Lung (tissue), 12 donors: ENCODE measurements around the gene DBF4B. TPM values are rescaled to one million over a fixed set of nuclear protein-coding genes. Genes with fewer than 3 reads are reported as not detected.
"Not testable (repeated sequence)": the region's sequence is repeated elsewhere in the genome, so short reads cannot be mapped to it uniquely, and the experiment has no call there.

ENCODE experiments used
- ATAC-seq: fragments of 200-7000 bp; cut with Tn5 transposase; one replicate; pipeline ENCODE4 v1.9.1; 2020; ENCODE audit warnings: moderate number of reproducible peaks; ENCODE audit not compliant: insufficient read depth, low FRiP score
- DNase-seq, 3 donors: peaks; one replicate each; pipeline ENCODE4 v3.0.0-alpha.2; 2013 to 2017
- H3K27ac ChIP-seq, 2 donors: one replicate each; pipeline ENCODE4 v1.5.1; 2013; ENCODE audit warnings: mild to moderate bottlenecking in 2 of 2, moderate library complexity in 2 of 2, control low read depth in 1 of 2, inconsistent platforms in 1 of 2, low read depth in 1 of 2, low read length in 1 of 2
- H3K27me3 ChIP-seq, 3 donors: one replicate each; pipeline ENCODE4 v1.5.1; 2013; ENCODE audit warnings: low read length in 2 of 3; ENCODE audit not compliant: control insufficient read depth in 3 of 3, insufficient read depth in 3 of 3
- H3K36me3 ChIP-seq, 4 donors: one replicate each; pipeline ENCODE4 v1.5.1; 2013; ENCODE audit warnings: low read length in 4 of 4, mild to moderate bottlenecking in 1 of 4, moderate library complexity in 1 of 4; ENCODE audit not compliant: control insufficient read depth in 4 of 4, insufficient read depth in 4 of 4
- H3K4me1 ChIP-seq, 5 donors: one replicate each; pipeline ENCODE4 v1.5.1; 2013; ENCODE audit warnings: low read length in 5 of 5, mild to moderate bottlenecking in 2 of 5, moderate library complexity in 1 of 5; ENCODE audit not compliant: control insufficient read depth in 5 of 5, insufficient read depth in 5 of 5
- H3K4me3 ChIP-seq: one replicate; pipeline ENCODE4 v1.5.1; 2013; ENCODE audit warnings: mild to moderate bottlenecking, control low read depth, moderate library complexity
- H3K9ac ChIP-seq, 2 donors: one replicate each; pipeline ENCODE4 v1.5.1; 2013; ENCODE audit warnings: low read length in 2 of 2, control low read depth in 1 of 2; ENCODE audit not compliant: insufficient read depth in 1 of 2
- H3K9me3 ChIP-seq, 4 donors: one replicate each; pipeline ENCODE4 v1.5.1; 2013; ENCODE audit warnings: low read length in 3 of 4, mild to moderate bottlenecking in 1 of 4, moderate library complexity in 1 of 4; ENCODE audit not compliant: control insufficient read depth in 4 of 4, insufficient read depth in 3 of 4
- WGBS, 2 donors: extraction: QIAGEN DNeasy Blood & Tissue Kit; methylation state at CpG; one replicate each; pipeline ENCODE4 v1.1.7; 2013; 5-methylcytosine and 5-hydroxymethylcytosine counted together
- polyA plus RNA-seq, 2 donors: library from polyadenylated mRNA; stranded (reverse); fragments of 200-250 nt; gene quantifications; one replicate each; pipeline ENCODE4 v1.2.1, GENCODE V29; 2013
- total RNA-seq, 2 donors: library from RNA; depleted of rRNA in 1 of 2; stranded (reverse); fragments of >200 nt in 1 of 2; gene quantifications; one replicate each; pipeline ENCODE4 v1.2.1, GENCODE V29; 2014 to 2021
- TF ChIP-seq, protein P1 (sequence below): IDR thresholded peaks from 2 replicates; pipeline ENCODE4 v1.5.1; 2012; ENCODE audit warnings: mild to moderate bottlenecking; ENCODE audit errors: control extremely low read depth, extremely low read depth
- donor health status: control.
- donor health status: control.
- donor health status: Bipolar disorder and iron deficiency.
- donor health status: healthy.
- donor health status: DM: yes; HTN: yes; CAD: no.

The DBF4B gene
- total and polyA plus RNA-seq, 4 donors: 2.7 to 8.6 (median 3.1) TPM

DNA sequence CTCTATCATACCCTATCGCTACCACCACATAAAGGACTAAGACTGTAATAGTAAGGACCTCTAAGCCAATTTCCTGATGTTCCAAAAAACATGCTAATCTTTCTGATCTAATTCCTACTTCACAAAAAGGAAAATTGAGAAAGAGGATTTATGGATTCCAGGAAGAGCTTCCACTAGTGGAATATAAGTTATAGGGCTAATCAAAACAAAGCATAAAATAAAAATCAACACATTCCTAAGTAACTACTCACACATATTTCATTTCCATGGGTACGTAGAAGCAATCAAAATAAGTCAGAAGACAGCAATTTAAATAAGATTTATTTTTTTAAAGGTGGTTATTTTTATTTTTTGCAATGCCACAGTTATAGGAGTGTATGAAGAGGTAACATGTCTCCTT, 31.3 kb upstream of the DBF4B start:
- 74 to 79% methylated on average over 2 of the region's 2 CpGs for WGBS, 2 donors
- no peaks in the 10 kb centered on the region for H3K4me1 ChIP-seq
- no peak overlapping the region for H3K27ac ChIP-seq
- DNase-seq (no peak), ATAC-seq (no peak)
- H3K27me3 ChIP-seq: no peaks in the 10 kb centered on the region
- TF ChIP-seq, protein P1, sequence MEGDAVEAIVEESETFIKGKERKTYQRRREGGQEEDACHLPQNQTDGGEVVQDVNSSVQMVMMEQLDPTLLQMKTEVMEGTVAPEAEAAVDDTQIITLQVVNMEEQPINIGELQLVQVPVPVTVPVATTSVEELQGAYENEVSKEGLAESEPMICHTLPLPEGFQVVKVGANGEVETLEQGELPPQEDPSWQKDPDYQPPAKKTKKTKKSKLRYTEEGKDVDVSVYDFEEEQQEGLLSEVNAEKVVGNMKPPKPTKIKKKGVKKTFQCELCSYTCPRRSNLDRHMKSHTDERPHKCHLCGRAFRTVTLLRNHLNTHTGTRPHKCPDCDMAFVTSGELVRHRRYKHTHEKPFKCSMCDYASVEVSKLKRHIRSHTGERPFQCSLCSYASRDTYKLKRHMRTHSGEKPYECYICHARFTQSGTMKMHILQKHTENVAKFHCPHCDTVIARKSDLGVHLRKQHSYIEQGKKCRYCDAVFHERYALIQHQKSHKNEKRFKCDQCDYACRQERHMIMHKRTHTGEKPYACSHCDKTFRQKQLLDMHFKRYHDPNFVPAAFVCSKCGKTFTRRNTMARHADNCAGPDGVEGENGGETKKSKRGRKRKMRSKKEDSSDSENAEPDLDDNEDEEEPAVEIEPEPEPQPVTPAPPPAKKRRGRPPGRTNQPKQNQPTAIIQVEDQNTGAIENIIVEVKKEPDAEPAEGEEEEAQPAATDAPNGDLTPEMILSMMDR: no peak
- no peak overlapping the region for H3K9ac ChIP-seq
- no peak overlapping the region for H3K4me3 ChIP-seq
- H3K9me3 ChIP-seq: no peaks in the 10 kb centered on the region
- peaks cover 5 to 21% (median 14%) of the 10 kb centered on the region in 4 donors for H3K36me3 ChIP-seq

DNA sequence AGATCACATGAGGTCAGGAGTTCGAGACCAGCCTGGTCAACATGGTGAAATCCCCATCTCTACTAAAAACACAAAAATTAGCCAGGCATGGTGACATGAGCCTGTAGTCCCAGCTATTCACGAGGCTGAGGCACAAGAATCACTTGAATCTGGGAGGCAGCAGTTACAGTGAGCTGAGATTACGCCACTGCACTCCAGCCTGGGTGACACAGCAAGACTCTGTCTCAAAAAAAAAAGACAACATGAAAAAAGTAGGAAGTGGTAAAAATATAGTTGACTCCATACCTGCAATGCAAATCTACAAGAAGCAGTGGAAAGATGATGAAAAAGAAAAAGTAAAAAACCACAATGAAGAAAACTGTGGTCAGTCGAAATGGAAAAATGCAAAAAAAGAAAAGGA, 25.2 kb upstream of the DBF4B start:
- not testable (repeated sequence) for H3K4me3 ChIP-seq, H3K9ac ChIP-seq, ATAC-seq, H3K4me1 ChIP-seq, DNase-seq, H3K9me3 ChIP-seq, H3K27me3 ChIP-seq, H3K27ac ChIP-seq
- 45 to 75% methylated on average over 4 of the region's 4 CpGs for WGBS, 2 donors
- H3K36me3 ChIP-seq: peaks cover 5 to 31% (median 17%) of the 10 kb centered on the region in 4 donors

DNA sequence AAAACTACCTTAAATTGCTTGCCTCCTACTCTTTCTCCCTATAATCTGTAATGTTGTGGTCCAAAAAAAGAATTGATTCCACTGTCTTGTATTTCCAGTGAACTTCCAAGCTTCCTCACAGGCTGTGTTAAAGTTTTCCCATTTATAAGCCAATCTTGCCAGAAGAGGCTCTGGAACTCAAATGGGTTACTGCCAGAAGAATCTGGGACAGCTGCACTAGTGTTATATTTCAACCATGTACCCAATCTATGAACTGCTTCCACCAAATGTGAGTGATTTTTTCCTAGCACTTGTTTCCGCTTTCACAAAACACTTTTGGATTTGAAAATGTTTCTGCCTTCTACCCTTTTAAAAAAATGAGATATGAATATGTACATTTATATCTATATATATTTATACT, 20.7 kb upstream of the DBF4B start:
- ATAC-seq (no peak), DNase-seq (no peak)
- WGBS, 2 donors: 92 to 97% methylated on average over 1 of the region's 1 CpG
- Histone ChIP-seq H3K36me3 (peaks cover 3 to 10% (median 6%) of the 10 kb centered on the region in 4 donors), H3K4me3 (no peak overlapping the region), H3K27ac (no peak overlapping the region), H3K9ac (no peak overlapping the region), H3K27me3 (no peaks in the 10 kb centered on the region), H3K9me3 (no peaks in the 10 kb centered on the region), H3K4me1 (peaks cover 0 to 14% (median 1%) of the 10 kb centered on the region in 5 donors)
- TF ChIP-seq, protein P1: no peak

DNA sequence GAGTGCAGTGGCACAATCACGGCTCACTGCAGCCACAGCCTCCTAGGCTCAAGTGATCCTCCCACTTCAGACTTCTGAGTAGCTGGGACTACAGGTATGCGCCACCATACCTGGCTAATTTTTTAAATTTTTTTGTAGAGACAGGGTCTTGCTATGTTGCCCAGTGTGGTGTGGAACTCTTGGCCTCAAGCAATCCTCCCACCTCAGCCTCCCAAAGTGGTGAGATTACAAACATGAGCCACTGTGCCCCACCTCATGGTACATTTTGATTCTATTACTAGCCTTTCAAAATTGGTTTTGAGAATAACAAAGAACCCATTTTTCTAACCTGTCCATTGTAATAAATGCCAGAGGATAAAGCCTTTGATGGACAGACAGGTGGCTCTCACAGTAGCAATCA, 20.3 kb upstream of the DBF4B start:
- Histone ChIP-seq H3K27ac (no peak overlapping the region), H3K9me3 (no peaks in the 10 kb centered on the region), H3K4me1 (peaks cover 0 to 14% (median 1%) of the 10 kb centered on the region in 5 donors), H3K4me3 (no peak overlapping the region), H3K36me3 (peaks cover 2 to 10% (median 4%) of the 10 kb centered on the region in 4 donors), H3K9ac (no peak overlapping the region), H3K27me3 (no peaks in the 10 kb centered on the region)
- DNase-seq (no peak), ATAC-seq (no peak)
- 88 to 100% methylated on average over 2 of the region's 2 CpGs for WGBS, 2 donors
- TF ChIP-seq, protein P1: no peak
